Trophoblast cell (in vitro differentiated cells and primary cell): ENCODE measurements around the gene AFAP1L2.

Experiments used
- DNase-seq, 2 donors: peaks; one replicate each; pipeline ENCODE4 v3.0.0-alpha.2; 2016
- H2AFZ ChIP-seq: 2 replicates; pipeline ENCODE4 v1.6.1; 2013; ENCODE audit warnings: low read length, moderate library complexity, mild to moderate bottlenecking; ENCODE audit not compliant: insufficient read depth, poor library complexity
- H2AK5ac ChIP-seq: 2 replicates; pipeline ENCODE4 v1.6.1; 2013; ENCODE audit warnings: mild to moderate bottlenecking, low read length
- H2BK120ac ChIP-seq: 2 replicates; pipeline ENCODE4 v1.6.1; 2013; ENCODE audit warnings: low read length, mild to moderate bottlenecking, moderate library complexity; ENCODE audit not compliant: insufficient read depth, poor library complexity
- H2BK12ac ChIP-seq: 2 replicates; pipeline ENCODE4 v1.6.1; 2013; ENCODE audit warnings: mild to moderate bottlenecking, low read length, moderate library complexity
- H2BK5ac ChIP-seq: 2 replicates; pipeline ENCODE4 v1.6.1; 2013; ENCODE audit warnings: low read length, low read depth, moderate library complexity, mild to moderate bottlenecking; ENCODE audit not compliant: poor library complexity
- H3K14ac ChIP-seq: 2 replicates; pipeline ENCODE4 v1.6.1; 2013; ENCODE audit warnings: mild to moderate bottlenecking, low read length
- H3K18ac ChIP-seq: 2 replicates; pipeline ENCODE4 v1.6.1; 2013; ENCODE audit warnings: mild to moderate bottlenecking, low read length
- H3K23ac ChIP-seq: 2 replicates; pipeline ENCODE4 v1.6.1; 2013; ENCODE audit warnings: low read length
- H3K27ac ChIP-seq: 2 replicates; pipeline ENCODE4 v1.5.1; 2013; ENCODE audit warnings: low read depth, mild to moderate bottlenecking, inconsistent platforms, low read length, moderate library complexity
- H3K27me3 ChIP-seq: 2 replicates; pipeline ENCODE4 v1.6.1; 2013; ENCODE audit warnings: inconsistent platforms, mild to moderate bottlenecking, low read length, moderate library complexity; ENCODE audit not compliant: insufficient read depth
- H3K36me3 ChIP-seq, 2 experiments: 1 replicate in 1 of 2; 2 replicates in 1 of 2; pipeline ENCODE4 v1.6.1; 2013; ENCODE audit warnings: low read length in 2 of 2, mild to moderate bottlenecking in 2 of 2, moderate library complexity in 1 of 2; ENCODE audit not compliant: insufficient read depth in 2 of 2, control insufficient read depth in 1 of 2
- H3K4ac ChIP-seq: 2 replicates; pipeline ENCODE4 v1.6.1; 2013; ENCODE audit warnings: low read depth, mild to moderate bottlenecking, low read length, moderate library complexity
- H3K4me1 ChIP-seq, 2 experiments: 1 replicate in 1 of 2; 2 replicates in 1 of 2; pipeline ENCODE4 v1.6.1; 2013; ENCODE audit warnings: low read length in 2 of 2, mild to moderate bottlenecking in 2 of 2, moderate library complexity in 1 of 2; ENCODE audit not compliant: insufficient read depth in 2 of 2, control insufficient read depth in 1 of 2
- H3K4me2 ChIP-seq: 2 replicates; pipeline ENCODE4 v1.6.1; 2013; ENCODE audit warnings: inconsistent platforms, mild to moderate bottlenecking, low read length, moderate library complexity
- H3K4me3 ChIP-seq: 2 replicates; pipeline ENCODE4 v1.5.1; 2013; ENCODE audit warnings: mild to moderate bottlenecking, low read depth, low read length, inconsistent platforms
- H3K79me1 ChIP-seq: one replicate; pipeline ENCODE4 v1.6.1; 2013; ENCODE audit warnings: low read length
- H3K79me2 ChIP-seq: 2 replicates; pipeline ENCODE4 v1.6.1; 2013; ENCODE audit warnings: low read length, mild to moderate bottlenecking; ENCODE audit not compliant: control insufficient read depth, insufficient read depth, poor library complexity
- H3K9ac ChIP-seq: 2 replicates; pipeline ENCODE4 v1.6.1; 2013; ENCODE audit warnings: mild to moderate bottlenecking, low read length
- H3K9me3 ChIP-seq: 2 replicates; pipeline ENCODE4 v1.6.1; 2013; ENCODE audit warnings: low read depth, mild to moderate bottlenecking, control low read depth, inconsistent platforms, low read length; ENCODE audit not compliant: insufficient read depth
- H4K12ac ChIP-seq: 2 replicates; pipeline ENCODE4 v1.6.1; 2013; ENCODE audit warnings: low read depth, mild to moderate bottlenecking, low read length, moderate library complexity
- H4K8ac ChIP-seq: 2 replicates; pipeline ENCODE4 v1.6.1; 2013; ENCODE audit warnings: low read depth, mild to moderate bottlenecking, low read length, moderate library complexity
- H4K91ac ChIP-seq: one replicate; pipeline ENCODE4 v1.6.1; 2013; ENCODE audit warnings: low read depth, mild to moderate bottlenecking, low read length, moderate library complexity
- WGBS: extraction: QIAGEN DNeasy Blood & Tissue Kit; methylation state at CpG from one replicate; pipeline ENCODE4 v1.1.7; 2013; ENCODE audit warnings: missing lambda C conversion rate; ENCODE audit not compliant: insufficient read length, insufficient coverage; ENCODE audit errors: extremely low coverage; 5-methylcytosine and 5-hydroxymethylcytosine counted together

The AFAP1L2 gene

DNA sequence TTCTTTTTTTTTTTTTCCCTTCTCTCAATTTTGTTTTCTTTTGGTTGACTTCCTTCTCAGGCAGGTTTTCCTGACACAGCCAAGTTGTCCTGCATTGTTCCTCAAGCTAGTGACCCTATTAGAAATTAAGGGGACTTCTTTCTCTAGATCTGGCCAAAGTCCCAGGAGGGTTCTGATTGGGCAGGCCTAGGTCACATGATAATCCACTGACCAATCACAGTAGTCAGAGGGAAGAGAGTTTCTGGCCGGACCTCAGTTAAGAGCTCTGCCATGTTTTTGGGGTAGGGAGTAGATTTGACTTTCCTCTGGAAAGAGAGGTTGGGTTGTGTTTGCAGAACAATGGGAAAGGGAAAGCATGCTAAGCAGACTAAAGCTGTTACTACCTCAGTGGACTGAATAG lies 149.1 kb downstream of the AFAP1L2 start:
- no peak overlapping the region for H4K12ac ChIP-seq

DNA sequence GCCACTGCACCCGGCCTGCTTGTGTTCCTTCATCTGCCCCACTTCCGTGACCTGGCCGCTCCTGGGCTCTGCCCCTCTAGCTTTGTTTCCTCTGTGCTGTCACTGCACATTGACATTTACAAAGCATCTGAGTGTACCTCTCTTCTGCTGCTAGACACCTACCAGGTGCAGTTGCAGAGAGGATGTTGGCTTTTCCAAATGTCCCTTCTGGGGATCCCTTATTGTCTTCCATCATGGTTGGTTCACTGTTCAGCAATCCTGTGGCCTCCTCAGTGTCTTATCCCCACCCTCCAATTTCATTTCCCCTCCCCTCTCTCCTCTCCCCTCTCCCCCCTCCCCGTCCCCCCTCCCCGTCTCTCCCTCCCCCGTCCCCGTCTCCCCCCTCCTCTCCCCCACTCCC lies 151.4 kb downstream of the AFAP1L2 start:
- Histone ChIP-seq H2AK5ac (no peak overlapping the region), H3K27me3 (no peaks in the 10 kb centered on the region), H2AFZ (no peak overlapping the region), H3K4me3 (no peak overlapping the region), H2BK12ac (no peak overlapping the region), H3K4me2 (no peak overlapping the region), H3K9me3 (no peaks in the 10 kb centered on the region), H3K18ac (no peak overlapping the region), H4K8ac (no peak overlapping the region), H3K36me3 (no peaks in the 10 kb centered on the region), H3K79me2 (no peaks in the 10 kb centered on the region), H2BK5ac (no peak overlapping the region), H3K9ac (no peak overlapping the region), H3K23ac (no peak overlapping the region), H3K79me1 (no peaks in the 10 kb centered on the region), H4K91ac (no peak overlapping the region), H4K12ac (no peak overlapping the region), H3K4me1 (no peaks in the 10 kb centered on the region), H2BK120ac (no peak overlapping the region), H3K27ac (no peak overlapping the region), H3K4ac (no peak overlapping the region), H3K14ac (no peak overlapping the region)
- no peak for DNase-seq
- WGBS = no CpG with 5 or more reads among the region's 7 CpGs

More for the DNA sequence above, 149.1 kb downstream of the AFAP1L2 start:
- Histone ChIP-seq H3K14ac (no peak overlapping the region), H4K91ac (no peak overlapping the region), H2AK5ac (no peak overlapping the region), H2BK12ac (no peak overlapping the region), H3K23ac (no peak overlapping the region), H3K18ac (no peak overlapping the region), H3K27me3 (no peaks in the 10 kb centered on the region), H3K36me3 (no peaks in the 10 kb centered on the region), H3K79me2 (no peaks in the 10 kb centered on the region), H3K79me1 (no peaks in the 10 kb centered on the region), H3K27ac (no peak overlapping the region), H3K4me3 (no peak overlapping the region), H2AFZ (no peak overlapping the region), H2BK120ac (no peak overlapping the region), H3K9ac (no peak overlapping the region), H3K9me3 (no peaks in the 10 kb centered on the region), H3K4me2 (no peak overlapping the region), H3K4me1 (no peaks in the 10 kb centered on the region), H2BK5ac (no peak overlapping the region), H3K4ac (no peak overlapping the region), H4K8ac (no peak overlapping the region)
- no peak for DNase-seq
- WGBS = no CpG with 5 or more reads among the region's 1 CpG

DNA sequence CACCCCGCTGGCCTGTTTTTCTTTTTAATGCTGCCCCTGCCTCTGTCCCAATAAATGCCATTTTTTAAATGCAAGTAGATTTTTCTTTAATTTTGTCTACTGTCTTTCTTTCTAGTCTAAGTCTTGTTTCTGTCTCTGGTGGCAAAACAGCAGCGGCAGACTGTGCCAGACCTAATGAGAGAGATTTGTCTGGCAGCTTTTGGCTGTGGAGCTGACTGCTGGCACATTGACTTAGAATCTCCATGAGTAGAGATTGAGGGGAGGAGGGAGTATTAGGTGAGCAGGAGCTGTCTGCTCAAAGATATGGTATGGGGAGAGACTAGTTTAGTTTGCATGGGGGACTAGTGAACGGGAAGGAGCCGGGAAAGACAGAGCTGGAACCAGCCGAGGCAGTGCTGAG lies 152.2 kb downstream of the AFAP1L2 start:
- Histone ChIP-seq H3K4me2 (no peak overlapping the region), H3K4me3 (no peak overlapping the region), H3K79me1 (no peaks in the 10 kb centered on the region), H3K4ac (no peak overlapping the region), H2BK12ac (no peak overlapping the region), H3K36me3 (no peaks in the 10 kb centered on the region), H3K27me3 (no peaks in the 10 kb centered on the region), H3K27ac (no peak overlapping the region), H2BK5ac (no peak overlapping the region), H3K23ac (no peak overlapping the region), H2BK120ac (no peak overlapping the region), H3K14ac (no peak overlapping the region), H4K91ac (no peak overlapping the region), H3K9me3 (no peaks in the 10 kb centered on the region), H3K18ac (no peak overlapping the region), H4K8ac (no peak overlapping the region), H3K9ac (no peak overlapping the region), H3K4me1 (no peaks in the 10 kb centered on the region), H3K79me2 (no peaks in the 10 kb centered on the region), H2AFZ (no peak overlapping the region), H2AK5ac (no peak overlapping the region), H4K12ac (no peak overlapping the region)
- no CpG with 5 or more reads among the region's 5 CpGs for WGBS
- no peak for DNase-seq

DNA sequence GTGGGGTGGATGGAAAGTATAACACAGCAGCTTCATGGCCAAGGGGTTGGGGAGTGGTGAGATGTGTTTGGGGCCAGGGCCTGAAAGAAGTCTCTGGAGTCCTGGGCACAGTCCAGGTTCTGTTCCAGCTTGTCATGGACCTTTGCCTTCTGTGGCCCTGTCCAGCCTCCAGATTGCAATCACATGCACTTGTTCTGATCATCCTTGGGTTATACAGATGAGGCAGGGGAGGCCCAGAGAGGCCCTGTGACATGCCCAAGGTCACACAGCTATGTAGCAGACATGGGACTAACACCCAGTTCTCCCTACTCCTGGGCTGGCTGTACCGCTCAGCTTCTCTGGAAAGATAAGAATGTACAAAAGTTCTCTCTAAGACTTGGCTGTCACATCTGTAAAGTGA lies 153.6 kb downstream of the AFAP1L2 start:
- H3K9ac ChIP-seq = no peak overlapping the region
- no peak overlapping the region for H3K18ac ChIP-seq
- H3K27me3 ChIP-seq = no peaks in the 10 kb centered on the region
- no peak overlapping the region for H3K14ac ChIP-seq
- no peaks in the 10 kb centered on the region for H3K36me3 ChIP-seq
- no peaks in the 10 kb centered on the region for H3K79me1 ChIP-seq
- H2BK120ac ChIP-seq = no peak overlapping the region
- H4K8ac ChIP-seq = no peak overlapping the region
- H3K4ac ChIP-seq = no peak overlapping the region
- H3K4me3 ChIP-seq = no peak overlapping the region
- no peak overlapping the region for H3K4me2 ChIP-seq
- H3K79me2 ChIP-seq = no peaks in the 10 kb centered on the region
- no peak overlapping the region for H3K27ac ChIP-seq
- no peaks in the 10 kb centered on the region for H3K9me3 ChIP-seq
- H3K23ac ChIP-seq = no peak overlapping the region
- H2BK12ac ChIP-seq = no peak overlapping the region
- no peak overlapping the region for H2AFZ ChIP-seq
- no peak overlapping the region for H2BK5ac ChIP-seq
- no CpG with 5 or more reads among the region's 1 CpG for WGBS
- no peak overlapping the region for H4K91ac ChIP-seq
- DNase-seq = no peak
- H3K4me1 ChIP-seq = no peaks in the 10 kb centered on the region
- no peak overlapping the region for H4K12ac ChIP-seq
- no peak overlapping the region for H2AK5ac ChIP-seq
